IPS DF 6.9 (cell line): ENCODE data around the gene ARHGEF7.

Experiments
- DNase-seq: peaks from one replicate; pipeline ENCODE4 v3.0.0-alpha.2; 2013; ENCODE audit warnings: low read depth, low spot score
- H3K27ac ChIP-seq: one replicate; pipeline ENCODE4 v1.5.1; 2013; ENCODE audit warnings: low read length, control low read depth
- H3K27me3 ChIP-seq: 2 replicates; pipeline ENCODE4 v1.6.1; 2013; ENCODE audit warnings: mild to moderate bottlenecking, low read length; ENCODE audit not compliant: control insufficient read depth, insufficient read depth
- H3K36me3 ChIP-seq: 2 replicates; pipeline ENCODE4 v1.6.1; 2013; ENCODE audit warnings: low read length; ENCODE audit not compliant: control insufficient read depth, insufficient read depth
- H3K4me1 ChIP-seq: 2 replicates; pipeline ENCODE4 v1.6.1; 2013; ENCODE audit warnings: low read length; ENCODE audit not compliant: control insufficient read depth, insufficient read depth
- H3K4me3 ChIP-seq: 2 replicates; pipeline ENCODE4 v1.5.1; 2013; ENCODE audit warnings: mild to moderate bottlenecking, low read length
- H3K9me3 ChIP-seq: 2 replicates; pipeline ENCODE4 v1.6.1; 2013; ENCODE audit warnings: low read length, inconsistent platforms; ENCODE audit not compliant: control insufficient read depth, insufficient read depth
- WGBS: extraction: QIAGEN DNeasy Blood & Tissue Kit; methylation state at CpG from one replicate; pipeline ENCODE4 v1.1.7; 2013; ENCODE audit warnings: mixed read lengths, missing lambda C conversion rate; ENCODE audit not compliant: insufficient read length, insufficient coverage; 5-methylcytosine and 5-hydroxymethylcytosine counted together

ARHGEF7 gene

GRCh38 chr13:111330066-111330610 lies 215.0 kb downstream of the ARHGEF7 start:
- no peak for DNase-seq
- Histone ChIP-seq H3K4me3 (no peak overlapping the region), H3K9me3 (no peaks in the 10 kb centered on the region), H3K27ac (no peak overlapping the region), H3K4me1 (no peaks in the 10 kb centered on the region; the same call in 1 of the 2 replicates), H3K27me3 (no peaks in the 10 kb centered on the region), H3K36me3 (0 out of 2 replicates have a peak, but pooled peaks cover 2% of the 10 kb centered on the region)
- WGBS = no CpG with 5 or more reads among the region's 11 CpGs

GRCh38 chr13:111335298-111335697 lies 220.2 kb downstream of the ARHGEF7 start:
- no CpG with 5 or more reads among the region's 5 CpGs for WGBS
- H3K4me3 ChIP-seq = no peak overlapping the region
- H3K36me3 ChIP-seq = no peaks in the 10 kb centered on the region
- H3K27ac ChIP-seq = no peak overlapping the region
- no peaks in the 10 kb centered on the region; the same call in 1 of the 2 replicates for H3K27me3 ChIP-seq
- H3K9me3 ChIP-seq = no peaks in the 10 kb centered on the region
- no peak for DNase-seq
- H3K4me1 ChIP-seq = no peaks in the 10 kb centered on the region

GRCh38 chr13:111336666-111337065 lies 221.6 kb downstream of the ARHGEF7 start:
- Histone ChIP-seq H3K4me3 (no peak overlapping the region), H3K27ac (no peak overlapping the region), H3K4me1 (no peaks in the 10 kb centered on the region), H3K9me3 (no peaks in the 10 kb centered on the region), H3K36me3 (no peaks in the 10 kb centered on the region), H3K27me3 (no peaks in the 10 kb centered on the region; the same call in 1 of the 2 replicates)
- DNase-seq = no peak
- WGBS = no CpG with 5 or more reads among the region's 9 CpGs

GRCh38 chr13:111337206-111337605 lies 222.1 kb downstream of the ARHGEF7 start:
- Histone ChIP-seq H3K36me3 (no peaks in the 10 kb centered on the region), H3K27me3 (no peaks in the 10 kb centered on the region; the same call in 1 of the 2 replicates), H3K4me3 (no peak overlapping the region), H3K9me3 (no peaks in the 10 kb centered on the region), H3K4me1 (no peaks in the 10 kb centered on the region), H3K27ac (no peak overlapping the region)
- no peak for DNase-seq
- no CpG with 5 or more reads among the region's 4 CpGs for WGBS

- Histone ChIP-seq H3K36me3 (no peaks in the 10 kb centered on the region), H3K4me1 (no peaks in the 10 kb centered on the region), H3K27ac (no peak overlapping the region), H3K4me3 (no peak overlapping the region), H3K27me3 (no peaks in the 10 kb centered on the region; the same call in 1 of the 2 replicates), H3K9me3 (no peaks in the 10 kb centered on the region)
- DNase-seq = no peak
- no CpG with 5 or more reads among the region's 9 CpGs for WGBS
Measured at GRCh38 chr13:111337741-111338140, 222.6 kb downstream of the ARHGEF7 start.

GRCh38 chr13:111338841-111339240 lies 223.7 kb downstream of the ARHGEF7 start:
- WGBS = no CpG with 5 or more reads among the region's 11 CpGs
- H3K4me1 ChIP-seq = no peaks in the 10 kb centered on the region
- H3K27ac ChIP-seq = no peak overlapping the region
- no peak overlapping the region for H3K4me3 ChIP-seq
- no peaks in the 10 kb centered on the region; the same call in 1 of the 2 replicates for H3K27me3 ChIP-seq
- H3K36me3 ChIP-seq = no peaks in the 10 kb centered on the region
- no peaks in the 10 kb centered on the region for H3K9me3 ChIP-seq
- no peak for DNase-seq

GRCh38 chr13:111339366-111340143 lies 224.4 kb downstream of the ARHGEF7 start:
- no CpG with 5 or more reads among the region's 29 CpGs for WGBS
- Histone ChIP-seq H3K36me3 (no peaks in the 10 kb centered on the region), H3K4me1 (no peaks in the 10 kb centered on the region), H3K4me3 (no peak overlapping the region), H3K9me3 (no peaks in the 10 kb centered on the region), H3K27me3 (no peaks in the 10 kb centered on the region; the same call in 1 of the 2 replicates), H3K27ac (no peak overlapping the region)
- no peak for DNase-seq

- DNase-seq = no peak
- H3K36me3 ChIP-seq = no peaks in the 10 kb centered on the region
- no peaks in the 10 kb centered on the region for H3K9me3 ChIP-seq
- WGBS = no CpG with 5 or more reads among the region's 5 CpGs
- no peaks in the 10 kb centered on the region for H3K4me1 ChIP-seq
- H3K4me3 ChIP-seq = no peak overlapping the region
- H3K27ac ChIP-seq = no peak overlapping the region
- H3K27me3 ChIP-seq = no peaks in the 10 kb centered on the region; the same call in 1 of the 2 replicates
Measured at GRCh38 chr13:111341886-111342285, 226.8 kb downstream of the ARHGEF7 start.

GRCh38 chr13:111342721-111343120 lies 227.6 kb downstream of the ARHGEF7 start:
- no peaks in the 10 kb centered on the region for H3K36me3 ChIP-seq
- no peak overlapping the region for H3K27ac ChIP-seq
- no peaks in the 10 kb centered on the region for H3K4me1 ChIP-seq
- no peaks in the 10 kb centered on the region for H3K9me3 ChIP-seq
- no peak for DNase-seq
- no CpG with 5 or more reads among the region's 9 CpGs for WGBS
- H3K27me3 ChIP-seq = no peaks in the 10 kb centered on the region; the same call in 1 of the 2 replicates
- no peak overlapping the region for H3K4me3 ChIP-seq

- DNase-seq = no peak
Measured at GRCh38 chr13:111343186-111343805, 228.2 kb downstream of the ARHGEF7 start.

More at GRCh38 chr13:111343186-111343805, 228.2 kb downstream of the ARHGEF7 start:
- H3K27ac ChIP-seq = no peak overlapping the region
- no CpG with 5 or more reads among the region's 11 CpGs for WGBS
- no peaks in the 10 kb centered on the region for H3K27me3 ChIP-seq
- no peaks in the 10 kb centered on the region for H3K4me1 ChIP-seq
- H3K9me3 ChIP-seq = no peaks in the 10 kb centered on the region
- H3K4me3 ChIP-seq = no peak overlapping the region
- no peaks in the 10 kb centered on the region for H3K36me3 ChIP-seq
